IPS-NIHi7 (cell line): ENCODE data around the gene MARCHF5.

ENCODE experiments used
- DNase-seq: peaks from one replicate; pipeline ENCODE4 v3.0.0; 2012; ENCODE audit warnings: mixed read lengths; ENCODE audit errors: extremely low spot score

MARCHF5 gene

DNA sequence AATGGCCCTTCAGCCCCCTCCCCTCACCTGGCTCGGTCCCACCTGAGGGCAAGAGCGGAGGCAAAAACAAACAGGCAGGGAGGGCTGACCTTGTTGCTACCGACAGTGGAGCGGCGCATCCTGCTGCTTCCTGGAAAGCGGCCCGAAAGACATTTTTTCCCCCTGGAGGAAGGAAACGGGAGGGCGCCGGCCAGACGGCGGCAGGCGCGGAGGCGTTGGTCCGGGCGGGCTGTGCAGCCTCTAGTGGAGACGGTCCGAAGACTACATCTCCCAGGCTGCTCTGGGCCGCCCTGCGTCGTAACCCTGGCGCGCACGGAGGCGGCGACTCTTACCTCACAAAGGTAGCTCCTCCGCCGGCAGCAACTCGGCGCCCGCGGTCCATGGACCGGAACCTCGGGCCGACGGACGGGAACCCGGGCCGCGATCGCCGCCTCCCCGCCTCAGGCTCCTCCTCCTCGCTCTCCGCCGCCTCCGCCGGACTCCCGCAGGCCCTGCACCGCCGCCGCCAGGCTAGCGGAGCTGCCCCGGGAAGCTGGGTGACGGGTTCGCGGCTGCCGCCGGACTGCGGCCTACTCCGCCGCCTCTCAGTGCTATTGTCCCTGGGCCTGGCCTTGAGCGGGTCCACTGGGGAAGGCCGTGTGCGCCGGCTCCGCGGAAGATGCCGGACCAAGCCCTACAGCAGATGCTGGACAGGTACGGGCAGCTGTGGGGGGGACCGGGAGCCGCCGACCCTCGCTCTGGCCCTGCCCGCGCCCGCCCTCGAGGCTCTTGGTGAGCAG, at the start of gene MARCHF5, which contains the start of gene CPEB3:
Gene MARCHF5, plus strand, starts transcription at position 331 of the 779 bp plus-strand sequence. Its CDS starts 328 bp downstream, at position 659.
Gene CPEB3, minus strand, starts transcription at position 242 of the 779 bp plus-strand sequence. CDS start 50,728 bp downstream, outside the sequence.
- DNase-seq, result peak; percentile 96

- DNase-seq, result no peak
Observed at GRCh38 chr10:92241501-92241900, 49.5 kb upstream of the MARCHF5 start.

DNA sequence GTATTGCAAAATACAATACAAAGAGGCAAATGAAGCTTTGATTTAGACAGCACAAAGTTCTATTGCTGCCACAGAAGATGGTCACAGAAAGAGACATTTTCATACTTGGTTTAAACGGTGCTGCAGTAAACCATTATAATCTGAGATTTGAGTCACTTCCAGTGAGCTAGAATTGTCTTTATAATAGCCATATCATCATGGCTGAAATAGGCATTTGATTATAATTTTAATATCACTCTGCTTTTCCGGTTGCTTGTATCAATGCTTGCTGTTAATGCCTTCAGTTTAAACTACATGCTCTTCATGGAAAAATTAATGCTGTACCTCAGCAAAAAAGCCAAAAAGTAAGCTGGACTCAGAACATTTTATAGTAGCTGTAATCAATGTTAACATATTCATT, 48.6 kb upstream of the MARCHF5 start:
- DNase-seq, result no peak

- DNase-seq, result peak; percentile 67
Observed at GRCh38 chr10:92242910-92243671, 47.9 kb upstream of the MARCHF5 start.

DNA sequence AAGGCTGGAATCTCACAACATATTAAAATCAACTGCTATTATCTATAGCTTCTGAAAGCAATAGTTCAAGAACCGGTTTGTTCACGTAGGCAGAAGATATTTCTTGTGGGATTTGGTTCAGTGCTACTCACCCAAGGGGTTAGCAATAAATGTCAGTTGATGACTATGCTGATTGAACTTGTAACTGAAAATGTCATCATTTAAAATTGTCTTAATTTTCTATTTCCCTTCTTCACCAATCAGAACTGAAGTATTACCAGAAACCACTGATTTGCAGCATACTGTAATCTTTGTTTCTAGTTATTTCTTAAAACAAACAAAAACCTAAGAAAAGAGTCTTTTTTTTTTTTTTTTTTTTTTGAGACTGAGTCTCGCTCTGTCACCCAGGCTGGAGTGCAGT, 46.2 kb upstream of the MARCHF5 start:
- no peak for DNase-seq

DNA sequence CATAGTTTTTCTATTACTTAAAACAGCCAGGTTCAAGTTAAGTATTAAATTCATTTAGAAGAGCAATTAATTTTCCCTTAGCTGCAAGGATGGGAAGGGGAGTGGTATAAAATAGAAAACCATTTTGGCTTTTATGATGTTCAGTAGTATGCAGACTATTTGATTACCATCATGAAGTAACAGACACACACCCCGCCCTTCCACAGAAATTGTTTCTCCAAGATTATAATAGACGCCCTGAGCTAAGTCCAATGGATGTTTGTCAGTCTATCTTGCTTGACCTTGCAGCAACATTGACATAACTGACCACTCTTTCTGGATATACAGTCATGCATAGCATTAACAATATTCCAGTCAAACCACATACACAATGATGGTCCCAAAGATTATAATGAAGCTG, 42.4 kb upstream of the MARCHF5 start:
- DNase-seq, result no peak

DNA sequence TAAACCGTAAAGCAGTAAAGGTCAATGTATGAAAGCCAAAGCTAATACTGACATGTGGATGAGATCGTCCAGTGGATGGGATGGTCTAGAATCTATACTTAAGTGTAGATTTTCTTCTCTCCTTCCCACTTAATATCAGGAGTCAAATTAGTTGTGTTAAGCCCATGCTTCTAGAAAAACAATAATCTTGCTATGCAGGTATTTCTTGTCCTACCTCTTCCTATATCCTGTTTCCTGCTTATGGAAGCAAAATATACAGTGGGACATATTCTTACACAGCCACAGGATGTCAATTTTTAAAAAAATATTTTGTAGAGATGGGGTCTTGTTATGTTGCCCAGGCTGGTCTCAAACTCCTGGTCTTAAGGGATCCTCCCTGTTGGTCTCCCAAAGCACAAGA, 27.6 kb upstream of the MARCHF5 start:
- DNase-seq, result no peak

DNA sequence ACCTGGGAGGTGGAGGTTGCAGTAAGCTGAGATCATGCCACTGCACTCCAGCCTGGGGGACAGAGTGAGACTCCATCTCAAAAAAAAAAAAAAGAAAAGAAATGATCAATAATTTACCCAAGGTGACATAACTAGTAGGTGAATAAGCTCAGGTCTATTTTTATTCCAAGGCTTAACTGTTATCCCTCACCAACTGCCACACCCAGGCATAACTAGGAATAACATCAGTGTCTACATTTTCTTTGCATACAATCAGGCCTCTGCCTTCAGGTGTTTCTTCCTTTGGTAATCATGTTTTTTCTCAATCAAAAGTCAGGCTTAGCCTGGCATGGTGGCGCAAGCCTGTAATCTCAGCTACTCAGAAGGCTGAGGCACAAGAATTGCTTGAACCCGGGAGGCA, 26.7 kb upstream of the MARCHF5 start:
- no peak for DNase-seq

GRCh38 chr10:92265687-92266258, 25.2 kb upstream of the MARCHF5 start:
- no peak for DNase-seq

GRCh38 chr10:92267343-92267742, 23.6 kb upstream of the MARCHF5 start:
- DNase-seq, result no peak

- no peak for DNase-seq
Observed at GRCh38 chr10:92268748-92269147, 22.2 kb upstream of the MARCHF5 start.

DNA sequence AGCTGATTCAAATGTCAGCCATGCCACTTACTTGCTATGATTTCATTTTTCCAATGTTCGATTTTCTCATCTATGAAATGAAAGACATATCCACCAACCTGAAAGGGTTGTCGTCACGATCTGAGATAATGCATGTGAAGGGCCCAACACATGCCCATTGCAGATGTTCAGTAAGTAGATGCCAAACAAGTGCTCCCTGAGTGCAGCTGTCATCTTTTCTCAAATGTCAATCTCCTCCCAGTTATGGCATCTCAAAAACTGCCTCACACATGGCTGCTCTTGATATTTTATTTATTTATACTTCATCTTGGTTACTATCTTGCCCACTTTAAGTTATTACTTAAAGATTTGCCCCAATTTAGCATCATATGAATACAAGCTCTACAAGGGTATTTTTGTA, 16.9 kb upstream of the MARCHF5 start:
- DNase-seq, result no peak

DNA sequence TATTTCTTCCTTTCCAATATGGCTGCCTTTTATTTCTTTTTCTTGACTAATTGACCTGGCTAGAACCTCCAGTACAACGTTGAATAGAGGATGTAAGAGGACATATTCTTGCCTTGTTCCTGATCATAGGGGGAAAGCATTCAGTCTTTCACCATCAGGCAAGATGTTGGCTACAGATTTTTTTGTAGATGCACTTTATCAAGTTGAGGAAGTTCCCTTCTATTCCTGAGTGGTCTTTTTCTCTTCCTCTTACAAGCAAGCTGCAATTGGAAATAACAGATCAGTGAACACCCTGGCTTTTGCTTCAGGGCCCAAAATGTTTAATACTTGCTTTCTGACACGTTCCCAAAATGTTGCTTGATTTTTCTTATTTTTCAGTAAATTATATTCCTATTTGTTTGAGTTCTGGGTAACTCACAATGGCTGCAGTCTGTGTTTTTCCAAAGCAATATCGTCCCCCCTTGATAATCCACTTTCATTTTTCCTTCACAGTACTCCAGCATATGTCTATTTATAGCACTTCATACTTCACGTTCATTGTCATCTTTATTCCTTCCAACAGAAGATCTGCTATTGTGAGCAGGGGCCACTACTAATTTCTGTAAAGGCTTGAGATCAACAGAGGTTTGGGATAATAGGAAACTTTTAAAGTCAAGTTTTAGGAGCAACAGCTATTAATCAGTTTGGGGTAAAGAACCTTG, 11.8 kb upstream of the MARCHF5 start:
- DNase-seq, result no peak

DNA sequence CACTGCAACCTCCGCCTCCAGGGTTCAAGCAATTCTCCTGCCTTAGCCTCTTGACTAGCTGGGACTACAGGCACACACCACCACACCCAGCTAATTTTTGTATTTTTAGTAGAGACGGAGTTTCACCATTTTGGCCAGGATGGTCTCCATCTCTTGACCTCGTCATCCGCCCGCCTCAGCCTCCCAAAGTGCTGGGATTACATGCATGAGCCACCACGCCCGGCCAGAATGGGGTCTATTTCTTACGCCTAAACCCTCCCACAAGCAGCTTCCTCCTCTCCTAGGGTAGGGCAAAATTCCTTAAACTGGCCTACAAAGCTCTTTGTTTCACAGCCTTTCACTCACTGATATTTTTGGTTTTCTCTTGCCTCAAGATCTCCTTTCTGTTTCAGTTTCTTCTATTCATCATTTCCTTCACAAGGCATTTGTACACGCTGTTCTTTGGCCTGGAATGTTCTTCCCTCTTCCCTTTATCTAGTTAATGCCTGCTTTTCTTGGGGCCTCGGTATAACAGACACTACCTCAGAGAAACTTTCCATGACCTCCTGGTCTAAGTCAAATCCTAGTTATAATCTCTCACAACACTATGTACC, 6.8 kb upstream of the MARCHF5 start:
- DNase-seq, result no peak

- peak; percentile 38 for DNase-seq
Observed at GRCh38 chr10:92290076-92290836, 711 bp upstream of the MARCHF5 start.

DNA sequence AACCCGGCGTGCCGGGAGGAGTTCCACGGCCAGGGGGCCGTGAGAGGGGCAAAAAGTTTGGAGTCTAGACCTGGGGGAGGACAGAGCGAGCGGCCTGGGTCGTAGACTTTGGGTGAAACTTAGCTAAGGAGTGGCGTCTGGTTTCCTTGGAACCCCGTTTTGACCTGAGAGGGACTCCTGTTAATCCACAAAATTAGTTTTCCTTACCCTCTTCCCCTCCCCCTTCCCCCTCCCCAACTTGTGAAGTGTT, 574 bp downstream of the MARCHF5 start:
- DNase-seq, result no peak

DNA sequence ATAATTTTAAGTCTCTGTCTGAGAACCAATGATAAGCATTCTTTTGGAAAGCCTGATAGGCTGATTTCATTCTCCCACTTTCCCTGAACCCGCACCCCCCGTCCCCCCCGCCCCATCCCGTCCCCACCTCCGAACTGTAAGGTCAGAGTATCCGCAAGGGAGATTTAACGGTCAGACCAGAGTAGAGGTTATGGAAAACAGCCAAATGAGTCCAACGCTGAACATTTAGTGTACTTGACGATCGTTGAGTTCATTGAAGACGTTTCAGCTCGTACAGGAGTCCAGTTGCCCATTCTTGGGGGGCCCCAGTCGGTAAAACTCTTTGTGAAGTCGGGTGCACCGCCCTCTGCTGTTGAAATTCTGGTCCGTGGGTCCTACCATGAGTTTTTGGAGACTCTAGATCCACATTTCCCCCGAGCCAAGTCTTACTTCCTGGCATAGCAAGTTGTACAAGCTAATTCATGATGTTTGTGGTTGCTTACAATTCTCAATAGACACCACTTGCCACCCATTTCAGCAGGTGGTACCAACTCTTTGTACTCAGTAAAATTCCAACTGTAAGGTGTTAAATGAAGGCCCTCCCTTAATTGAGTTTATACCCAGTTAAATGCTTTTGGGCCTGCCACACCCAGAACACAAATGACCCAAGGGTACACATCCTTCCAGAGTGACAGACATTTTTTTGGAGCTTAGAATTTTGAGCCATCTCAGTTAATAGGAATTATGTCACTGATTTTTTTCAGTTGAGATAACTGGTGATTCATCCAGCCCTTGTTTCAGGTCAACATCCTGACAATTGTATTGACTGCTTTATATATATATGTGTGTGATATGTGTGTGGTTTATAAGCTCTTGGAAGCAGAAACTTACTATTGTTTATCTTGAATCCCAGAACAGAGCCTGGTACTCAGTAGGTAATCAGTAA, 1.2 kb downstream of the MARCHF5 start:
- peak; percentile 27 for DNase-seq

- DNase-seq, result no peak
Observed at GRCh38 chr10:92298487-92298886, 7.5 kb downstream of the MARCHF5 start.

DNA sequence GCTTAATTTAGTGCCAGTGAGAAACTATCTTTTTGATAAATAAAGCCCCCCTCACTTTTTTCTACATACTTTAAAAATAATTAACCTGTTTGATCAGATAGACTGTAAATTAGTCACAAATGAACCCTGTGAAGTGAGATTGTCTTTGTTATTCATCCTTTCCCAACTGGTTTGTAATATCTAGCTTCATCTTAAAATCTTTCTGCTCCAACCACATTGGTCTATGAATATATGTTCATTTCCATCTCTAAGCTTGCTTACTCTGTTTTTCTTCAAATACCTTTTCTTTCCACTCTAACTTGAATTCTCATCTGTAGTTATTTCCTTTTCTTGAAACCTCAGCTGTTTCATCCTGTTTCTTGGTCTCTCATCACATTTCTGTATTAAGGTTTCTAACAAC, 12.1 kb downstream of the MARCHF5 start:
- no peak for DNase-seq

- no peak for DNase-seq
Observed at GRCh38 chr10:92304061-92304460, 13.1 kb downstream of the MARCHF5 start.
